ENCODE measurements around the gene LRRC71.

Gene LRRC71

GRCh38 chr1:156927215-156928042 lies 7.0 kb downstream of the LRRC71 start:
- peak; percentile 10 for DNase-seq (ENCODE audit: low read depth, low spot score)

- DNase-seq (ENCODE audit: low read depth, low spot score), result no peak
Measured at GRCh38 chr1:156928043-156928602, 7.7 kb downstream of the LRRC71 start.

GRCh38 chr1:156929596-156930238 lies 9.3 kb downstream of the LRRC71 start:
- DNase-seq (ENCODE audit: low read depth, low spot score), result no peak

GRCh38 chr1:156930483-156930882 lies 10.1 kb downstream of the LRRC71 start:
- no peak for DNase-seq (ENCODE audit: low read depth, low spot score)

- no peak for DNase-seq (ENCODE audit: low read depth, low spot score)
Measured at GRCh38 chr1:156931211-156931952, 10.9 kb downstream of the LRRC71 start.

- no peak for DNase-seq (ENCODE audit: low read depth, low spot score)
Measured at GRCh38 chr1:156931974-156932710, 11.7 kb downstream of the LRRC71 start.

- no peak for DNase-seq (ENCODE audit: low read depth, low spot score)
Measured at GRCh38 chr1:156933136-156933535, 12.7 kb downstream of the LRRC71 start.

GRCh38 chr1:156935505-156936128 lies 15.2 kb downstream of the LRRC71 start:
- DNase-seq (ENCODE audit: low read depth, low spot score), result no peak

GRCh38 chr1:156936191-156936590 lies 15.8 kb downstream of the LRRC71 start:
- DNase-seq (ENCODE audit: low read depth, low spot score), result no peak

GRCh38 chr1:156936721-156937220 lies 16.3 kb downstream of the LRRC71 start:
- no peak for DNase-seq (ENCODE audit: low read depth, low spot score)

- no peak for DNase-seq (ENCODE audit: low read depth, low spot score)
Measured at GRCh38 chr1:156937883-156938282, 17.5 kb downstream of the LRRC71 start.

- no peak for DNase-seq (ENCODE audit: low read depth, low spot score)
Measured at GRCh38 chr1:156938813-156939212, 18.4 kb downstream of the LRRC71 start.

- DNase-seq (ENCODE audit: low read depth, low spot score), result no peak
Measured at GRCh38 chr1:156939786-156940334, 19.4 kb downstream of the LRRC71 start.

GRCh38 chr1:156941675-156942074 lies 21.2 kb downstream of the LRRC71 start:
- DNase-seq (ENCODE audit: low read depth, low spot score), result no peak

- DNase-seq (ENCODE audit: low read depth, low spot score), result no peak
Measured at GRCh38 chr1:156942176-156942575, 21.7 kb downstream of the LRRC71 start.

- no peak for DNase-seq (ENCODE audit: low read depth, low spot score)
Measured at GRCh38 chr1:156942576-156942975, 22.1 kb downstream of the LRRC71 start.

- DNase-seq (ENCODE audit: low read depth, low spot score), result no peak
Measured at GRCh38 chr1:156943756-156944155, 23.3 kb downstream of the LRRC71 start.

- DNase-seq (ENCODE audit: low read depth, low spot score), result no peak
Measured at GRCh38 chr1:156944268-156944667, 23.8 kb downstream of the LRRC71 start.

GRCh38 chr1:156944848-156945247 lies 24.4 kb downstream of the LRRC71 start:
- no peak for DNase-seq (ENCODE audit: low read depth, low spot score)

- no peak for DNase-seq (ENCODE audit: low read depth, low spot score)
Measured at GRCh38 chr1:156945881-156946661, 25.6 kb downstream of the LRRC71 start.
